Stimulated activated CD4-positive, alpha-beta T cell treated with anti-CD3 and anti-CD28 coated beads, Interleukin-4, amount 100 ng/mL, for 4 hours (primary cell): ENCODE results near the gene MXI1.
A peak's percentile ranks its signal among the peaks of the same experiment; 100 is the strongest.

Experiments used
- DNase-seq, 2 experiments: peaks; one replicate each; pipeline ENCODE4 v3.0.0-alpha.2; 2020

The MXI1 gene

GRCh38 chr10:110278562-110279406, 71.4 kb downstream of the MXI1 start:
- no peak for DNase-seq

- peak; percentile 11 to 40 for DNase-seq
Observed at GRCh38 chr10:110279407-110279986, 72.1 kb downstream of the MXI1 start.

- DNase-seq: no peak
Observed at GRCh38 chr10:110284262-110284661, 76.9 kb downstream of the MXI1 start.

- DNase-seq: no peak
Observed at GRCh38 chr10:110285501-110285900, 78.1 kb downstream of the MXI1 start.

- DNase-seq: no peak
Observed at GRCh38 chr10:110286841-110287240, 79.4 kb downstream of the MXI1 start.

GRCh38 chr10:110296966-110297365, 89.6 kb downstream of the MXI1 start:
- no peak for DNase-seq

GRCh38 chr10:110300486-110300986, 93.1 kb downstream of the MXI1 start:
- DNase-seq: no peak

GRCh38 chr10:110303681-110304080, 96.3 kb downstream of the MXI1 start:
- no peak for DNase-seq

GRCh38 chr10:110304394-110304779, 97.0 kb downstream of the MXI1 start:
- DNase-seq: no peak

GRCh38 chr10:110304780-110305421, 97.5 kb downstream of the MXI1 start, which contains the start of gene SMNDC1:
Gene SMNDC1 (minus strand): TSS chr10:110304920. CDS start chr10:110303587, 1,333 bp downstream.
- DNase-seq: peak; percentile 95 to 97

GRCh38 chr10:110305767-110306451, 98.5 kb downstream of the MXI1 start:
- peak in 1 of 2 experiments; percentile 64 for DNase-seq

GRCh38 chr10:110306452-110306768, 99.0 kb downstream of the MXI1 start:
- DNase-seq: no peak

- no peak for DNase-seq
Observed at GRCh38 chr10:110307805-110308204, 100.4 kb downstream of the MXI1 start.

GRCh38 chr10:110310741-110311140, 103.3 kb downstream of the MXI1 start:
- DNase-seq: no peak

- DNase-seq: peak; percentile 24 to 41
Observed at GRCh38 chr10:110311357-110311949, 104.0 kb downstream of the MXI1 start.

GRCh38 chr10:110312206-110312605, 104.8 kb downstream of the MXI1 start:
- no peak for DNase-seq

GRCh38 chr10:110313674-110314073, 106.3 kb downstream of the MXI1 start:
- no peak for DNase-seq

- DNase-seq: no peak
Observed at GRCh38 chr10:110317866-110318850, 110.8 kb downstream of the MXI1 start.

- DNase-seq: no peak
Observed at GRCh38 chr10:110321869-110322620, 114.6 kb downstream of the MXI1 start.

- no peak for DNase-seq
Observed at GRCh38 chr10:110323503-110323902, 116.1 kb downstream of the MXI1 start.
